LNCAP (cell line): ENCODE measurements around the gene EXOC1.

Experiments used
- CTCF ChIP-seq: fragments of 450-650 bp; IDR thresholded peaks from 2 replicates; pipeline ENCODE4 v1.5.1; 2017; ENCODE audit warnings: mild to moderate bottlenecking

The EXOC1 gene

GRCh38 chr4:55931833-55932232 lies 78.4 kb downstream of the EXOC1 start:
- no peak for TF ChIP-seq CTCF

- TF ChIP-seq CTCF = no peak
Observed at GRCh38 chr4:55932511-55932910, 79.1 kb downstream of the EXOC1 start.

GRCh38 chr4:55933611-55934010 lies 80.2 kb downstream of the EXOC1 start:
- TF ChIP-seq CTCF = no peak

- TF ChIP-seq CTCF = no peak
Observed at GRCh38 chr4:55938481-55938880, 85.0 kb downstream of the EXOC1 start.

GRCh38 chr4:55939421-55939820 lies 86.0 kb downstream of the EXOC1 start:
- TF ChIP-seq CTCF = no peak

- no peak for TF ChIP-seq CTCF
Observed at GRCh38 chr4:55941881-55942396, 88.5 kb downstream of the EXOC1 start.

- TF ChIP-seq CTCF = no peak
Observed at GRCh38 chr4:55947254-55947882, 93.9 kb downstream of the EXOC1 start.
